ENCODE results near the gene SEMA5A.

SEMA5A gene

DNA sequence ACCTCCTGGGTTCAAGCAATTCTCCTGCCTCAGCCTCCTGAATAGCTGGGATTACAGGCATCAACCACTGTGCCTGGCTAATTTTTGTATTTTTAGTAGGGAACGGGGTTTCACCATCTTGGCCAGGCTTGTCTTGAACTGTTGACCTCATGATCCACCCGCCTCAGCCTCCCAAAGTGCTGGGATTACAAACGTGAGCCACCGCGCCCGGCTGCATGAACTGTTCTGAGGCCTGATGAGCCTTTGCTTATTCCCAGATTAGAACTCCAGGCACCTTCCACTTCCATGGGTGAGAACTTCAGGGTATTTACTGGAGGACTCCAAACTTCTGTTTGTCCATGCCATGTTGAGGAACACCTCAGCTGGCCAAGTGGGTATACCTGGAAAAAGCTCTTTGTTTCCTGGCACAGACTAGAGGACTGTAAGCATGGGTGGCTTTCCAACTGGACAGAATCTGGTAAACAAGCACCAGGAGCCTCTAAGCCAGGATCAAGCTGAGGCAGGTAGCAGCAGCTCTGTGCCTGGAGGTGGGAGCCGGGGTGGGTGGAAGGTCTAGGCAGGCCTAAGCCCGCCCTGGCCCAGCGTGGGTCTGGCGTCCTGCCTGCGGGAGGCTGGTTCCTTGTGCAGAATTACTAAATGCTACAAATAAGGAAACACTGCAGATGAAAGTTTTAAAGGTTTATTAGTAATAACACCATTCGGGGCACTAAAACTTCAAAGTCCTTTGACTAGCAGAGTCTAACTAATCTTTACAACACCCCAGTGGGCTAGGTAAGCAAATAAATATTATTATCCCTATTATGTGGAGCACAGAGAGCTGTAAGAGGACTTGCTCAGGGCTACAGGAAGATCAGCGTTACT, 78.4 kb downstream of the SEMA5A start:
- no peak for DNase-seq

DNA sequence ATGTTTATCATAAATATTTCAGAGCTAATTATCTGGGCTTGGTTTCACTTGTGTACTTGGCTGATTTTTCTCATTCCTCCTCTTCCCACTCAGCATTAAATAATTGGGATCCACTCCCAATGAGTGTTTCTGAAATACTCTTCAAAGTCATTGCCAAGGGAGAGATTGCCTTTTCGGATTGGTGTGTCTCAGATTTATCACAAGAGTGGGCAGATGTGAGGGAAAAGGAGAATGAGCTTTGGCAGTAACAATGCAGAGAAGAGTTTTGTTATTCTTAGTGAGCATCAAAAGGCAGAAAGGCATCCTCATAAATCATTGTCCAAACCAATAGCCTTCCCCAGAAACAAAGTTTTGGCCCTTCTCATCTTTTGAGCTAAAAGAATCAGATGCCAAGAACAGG, 79.2 kb downstream of the SEMA5A start:
- no peak for DNase-seq
- TF ChIP-seq GATA1 (IDR thresholded peaks at IDR 0.05; ENCODE audit: low read depth, low read length) (no peak), POLR2A (IDR thresholded peaks at IDR 0.05; ENCODE audit: low read length) (no peak)

More for the DNA sequence above, 78.4 kb downstream of the SEMA5A start:
- TF ChIP-seq POLR2A (IDR thresholded peaks at IDR 0.05; ENCODE audit: low read length): no peak
- no peak for TF ChIP-seq GATA1 (IDR thresholded peaks at IDR 0.05; ENCODE audit: low read depth, low read length)

DNA sequence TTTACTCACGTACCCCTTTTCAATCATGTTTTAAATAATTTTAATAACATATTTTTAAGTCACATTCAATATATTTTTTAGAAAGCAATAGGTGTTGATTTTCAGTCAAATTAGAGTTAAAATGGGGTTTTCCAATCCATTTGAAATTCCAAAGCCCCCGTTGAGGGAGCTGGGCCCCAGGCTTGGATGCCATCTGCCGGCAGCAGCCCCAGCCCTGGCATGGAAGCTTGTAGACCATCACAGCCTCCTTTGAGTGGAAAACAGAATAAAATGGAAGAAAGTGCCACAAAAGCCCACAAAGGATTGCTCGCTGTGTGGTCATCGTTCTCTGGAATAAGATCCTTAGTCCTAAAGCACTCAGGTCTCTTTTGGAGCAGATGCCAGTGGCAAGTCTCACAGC, 81.4 kb downstream of the SEMA5A start:
- TF ChIP-seq POLR2A (IDR thresholded peaks at IDR 0.05; ENCODE audit: low read length): no peak
- TF ChIP-seq GATA1 (IDR thresholded peaks at IDR 0.05; ENCODE audit: low read depth, low read length): no peak

DNA sequence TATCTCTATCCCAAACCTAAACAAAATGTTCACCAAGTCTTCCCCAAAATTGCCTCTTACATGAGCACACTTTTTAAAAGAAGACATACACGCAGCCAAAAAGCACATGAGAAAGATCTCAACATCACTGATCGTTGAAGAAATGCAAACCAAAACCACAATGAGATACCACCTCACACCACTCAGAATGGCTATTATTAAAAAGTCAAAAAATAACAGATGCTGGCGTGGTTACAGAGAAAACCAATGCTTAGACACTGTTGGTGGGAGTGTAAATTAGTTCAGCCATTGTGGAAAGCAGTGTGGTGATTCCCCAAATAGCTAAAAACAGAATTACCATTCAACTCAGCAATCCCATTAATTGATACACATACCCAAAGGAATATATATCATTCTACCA, 83.8 kb downstream of the SEMA5A start:
- no peak for TF ChIP-seq POLR2A (IDR thresholded peaks at IDR 0.05; ENCODE audit: low read length)
- TF ChIP-seq GATA1 (IDR thresholded peaks at IDR 0.05; ENCODE audit: low read depth, low read length): no peak
- no peak for DNase-seq

More for the DNA sequence above, 81.4 kb downstream of the SEMA5A start:
- no peak for DNase-seq

DNA sequence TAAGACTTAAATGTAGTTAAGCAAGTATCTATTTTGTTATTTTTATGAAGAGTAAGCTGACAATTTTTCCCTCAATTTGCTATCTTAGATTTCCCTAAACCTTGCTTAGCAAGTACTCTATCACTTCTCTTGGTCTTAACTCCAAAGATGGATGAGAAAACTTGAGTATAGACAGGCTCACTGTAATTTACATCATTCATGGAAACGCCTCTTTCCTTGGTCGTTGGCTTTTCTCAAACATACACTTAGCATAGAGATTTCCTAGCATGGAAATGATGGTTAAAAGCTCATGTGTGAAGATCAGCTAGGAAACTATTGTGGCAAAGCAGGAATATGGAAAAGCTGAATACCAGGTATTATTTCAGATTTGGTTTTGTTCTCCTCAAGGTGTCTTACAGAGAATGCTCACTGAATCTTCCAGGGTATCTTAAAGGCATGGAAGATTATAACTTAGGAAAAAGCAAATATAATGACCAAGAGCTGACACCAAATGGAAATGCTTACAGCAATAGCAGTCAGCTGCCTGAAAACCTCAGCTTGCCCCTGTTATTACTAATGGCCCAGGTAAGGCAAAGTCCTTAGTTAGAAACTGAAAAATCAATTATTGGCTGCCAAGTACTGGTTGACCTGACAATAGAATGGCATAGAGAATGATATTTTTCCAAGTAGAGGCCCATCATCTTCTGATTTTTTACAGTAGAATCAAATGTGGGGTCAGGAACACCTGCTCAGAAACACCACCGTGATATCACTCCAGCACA, 84.8 kb downstream of the SEMA5A start:
- DNase-seq: no peak
- no peak for TF ChIP-seq POLR2A (IDR thresholded peaks at IDR 0.05; ENCODE audit: low read length)
- TF ChIP-seq GATA1 (IDR thresholded peaks at IDR 0.05; ENCODE audit: low read depth, low read length): no peak

DNA sequence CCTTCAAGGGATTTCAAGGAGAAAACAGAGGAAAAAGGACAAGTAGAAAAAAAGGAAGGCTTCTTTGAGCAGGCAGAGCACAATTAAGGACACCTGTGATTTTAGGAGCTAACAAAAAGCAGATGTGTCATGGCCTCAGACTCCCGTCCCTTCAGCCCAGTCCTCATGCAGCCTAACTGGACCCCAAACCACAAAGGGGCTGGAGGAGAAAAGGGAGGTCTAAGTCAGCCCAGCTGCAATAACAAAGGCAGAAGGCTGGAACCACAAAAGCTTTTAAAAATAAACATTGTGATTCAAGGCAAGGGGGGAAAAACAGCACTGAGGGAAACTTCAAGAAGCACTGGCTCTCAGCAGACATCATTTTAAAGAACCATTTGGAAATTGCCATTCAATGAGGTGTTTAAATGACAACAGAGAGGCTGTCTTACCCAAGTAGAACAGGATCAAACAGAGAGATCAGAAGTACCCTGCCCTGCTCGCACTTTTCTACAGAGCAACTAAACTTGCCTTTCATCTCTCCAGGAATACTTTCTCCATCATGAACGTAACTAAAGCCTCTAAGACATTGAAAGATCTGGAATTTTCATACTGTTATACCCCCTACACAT, 89.3 kb downstream of the SEMA5A start:
- TF ChIP-seq GATA1 (IDR thresholded peaks at IDR 0.05; ENCODE audit: low read depth, low read length): no peak
- no peak for TF ChIP-seq POLR2A (IDR thresholded peaks at IDR 0.05; ENCODE audit: low read length)
- DNase-seq: no peak

DNA sequence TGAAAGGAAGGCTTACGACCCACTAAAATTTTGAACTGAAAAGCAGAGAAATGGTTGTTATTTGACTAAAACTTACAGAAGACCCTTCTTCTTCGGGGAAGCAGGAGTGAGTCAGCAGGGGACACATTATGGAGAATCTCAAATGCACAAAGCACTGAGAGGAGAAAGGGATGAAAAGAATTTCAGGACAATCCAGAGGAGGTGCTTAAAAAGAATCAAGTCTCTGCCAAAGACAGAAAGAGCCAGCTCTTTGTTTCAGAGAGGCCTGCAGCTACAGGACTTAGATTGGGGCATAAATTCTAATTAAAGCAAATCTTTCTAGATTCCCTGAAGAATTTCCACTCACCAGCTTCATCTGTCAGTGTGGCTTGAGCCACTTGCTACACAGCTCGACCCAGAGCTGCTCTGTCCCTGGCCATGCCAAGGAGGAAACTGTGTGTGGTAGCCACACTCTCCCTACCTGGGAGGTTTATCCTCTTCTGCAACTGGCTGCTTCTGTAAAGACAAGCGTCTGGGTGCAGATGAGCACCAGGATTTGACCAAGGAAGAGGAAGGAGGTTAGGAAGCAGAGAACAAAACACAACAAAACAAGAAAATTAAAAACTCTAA, 89.9 kb downstream of the SEMA5A start:
- TF ChIP-seq GATA1 (IDR thresholded peaks at IDR 0.05; ENCODE audit: low read depth, low read length) (no peak), POLR2A (IDR thresholded peaks at IDR 0.05; ENCODE audit: low read length) (no peak)

DNA sequence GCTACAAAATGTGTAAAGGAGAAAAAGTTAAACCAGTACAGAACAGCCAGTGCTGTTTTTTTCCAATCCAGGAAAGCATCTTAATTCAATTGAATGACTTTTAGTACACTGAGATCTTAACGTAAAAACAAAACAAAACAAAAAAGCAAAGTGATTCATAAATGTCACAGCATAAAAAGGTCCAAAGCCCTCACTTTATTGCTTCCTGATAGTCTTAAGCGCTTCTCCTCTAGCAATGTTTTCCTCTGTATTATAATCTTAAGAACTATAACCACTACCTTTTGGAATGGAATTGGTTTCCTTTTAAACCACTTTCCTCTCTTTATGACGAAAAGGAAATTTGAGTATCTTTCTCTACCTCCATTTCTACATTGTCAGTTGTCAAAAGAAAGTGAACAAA, 91.4 kb downstream of the SEMA5A start:
- TF ChIP-seq GATA1 (IDR thresholded peaks at IDR 0.05; ENCODE audit: low read depth, low read length) (no peak), POLR2A (IDR thresholded peaks at IDR 0.05; ENCODE audit: low read length) (no peak)
- DNase-seq: no peak

More for the DNA sequence above, 89.9 kb downstream of the SEMA5A start:
- DNase-seq: no peak

DNA sequence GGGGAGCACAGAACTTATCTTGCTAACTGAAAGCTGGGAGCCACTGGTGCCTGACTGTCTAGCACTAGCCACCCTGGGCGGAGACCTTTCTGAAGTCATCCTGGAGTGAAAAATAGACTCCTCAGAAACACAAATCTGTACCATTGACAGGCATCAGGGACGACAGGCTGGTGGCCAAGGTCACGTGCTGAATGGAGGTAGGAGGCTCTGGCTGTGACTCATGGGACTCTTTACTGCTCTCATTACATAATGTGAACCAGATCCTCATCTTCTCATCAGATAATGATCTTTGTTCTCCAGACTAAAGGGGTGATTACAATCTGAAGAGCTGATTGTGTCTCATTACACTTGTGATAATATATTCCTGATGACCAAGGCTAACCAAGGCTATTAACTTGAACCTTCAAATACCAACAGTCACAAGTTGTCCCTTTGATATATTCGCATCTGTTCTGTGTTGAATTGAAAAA, 91.8 kb downstream of the SEMA5A start:
- no peak for TF ChIP-seq GATA1 (IDR thresholded peaks at IDR 0.05; ENCODE audit: low read depth, low read length)
- no peak for TF ChIP-seq POLR2A (IDR thresholded peaks at IDR 0.05; ENCODE audit: low read length)
- no peak for DNase-seq

DNA sequence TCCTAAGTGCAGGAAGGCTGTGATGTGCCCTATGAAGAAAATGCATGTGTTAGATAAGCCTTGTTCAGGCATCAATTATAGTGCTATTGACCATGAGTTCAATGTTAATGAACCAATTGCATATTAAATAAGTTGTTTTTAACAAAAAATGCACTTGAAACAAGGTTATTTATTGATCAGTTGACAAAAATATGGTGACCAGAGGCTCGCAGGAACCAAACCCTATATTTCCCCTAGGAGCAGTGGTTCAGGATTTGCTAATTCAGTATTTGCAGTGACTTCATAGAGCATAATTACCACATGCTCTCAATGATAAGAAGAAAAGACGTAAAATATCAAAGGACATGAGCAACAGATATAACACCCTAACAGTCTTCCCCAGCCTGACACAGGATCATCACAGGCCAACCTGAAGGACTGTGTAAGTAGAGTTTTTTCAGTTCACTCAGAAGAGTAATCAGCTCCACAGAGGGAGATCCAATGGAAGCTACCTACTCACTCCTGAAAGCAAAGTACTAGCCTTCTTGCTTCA, 92.3 kb downstream of the SEMA5A start:
- DNase-seq: no peak
- no peak for TF ChIP-seq POLR2A (IDR thresholded peaks at IDR 0.05; ENCODE audit: low read length)
- no peak for TF ChIP-seq GATA1 (IDR thresholded peaks at IDR 0.05; ENCODE audit: low read depth, low read length)

DNA sequence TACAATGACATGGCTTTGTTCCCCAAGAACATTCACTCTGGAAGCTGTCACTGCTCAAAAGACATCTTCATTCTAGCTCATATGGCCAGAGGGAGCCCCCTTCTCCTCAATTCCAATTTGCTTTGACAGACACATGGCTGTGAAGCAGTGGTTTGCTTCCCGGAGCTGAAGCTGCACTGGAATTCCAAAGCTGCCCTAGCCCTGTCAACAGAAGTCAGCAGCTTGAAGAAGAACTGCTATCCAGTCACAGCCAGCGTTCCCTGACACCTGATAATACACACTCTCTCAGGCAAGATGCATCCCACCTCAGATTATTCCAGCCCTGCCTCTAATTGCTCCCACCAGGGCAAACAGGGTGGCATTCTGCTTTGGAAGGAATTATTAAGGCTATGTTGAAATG, 93.7 kb downstream of the SEMA5A start:
- DNase-seq: no peak
- TF ChIP-seq GATA1 (IDR thresholded peaks at IDR 0.05; ENCODE audit: low read depth, low read length) (no peak), POLR2A (IDR thresholded peaks at IDR 0.05; ENCODE audit: low read length) (no peak)

DNA sequence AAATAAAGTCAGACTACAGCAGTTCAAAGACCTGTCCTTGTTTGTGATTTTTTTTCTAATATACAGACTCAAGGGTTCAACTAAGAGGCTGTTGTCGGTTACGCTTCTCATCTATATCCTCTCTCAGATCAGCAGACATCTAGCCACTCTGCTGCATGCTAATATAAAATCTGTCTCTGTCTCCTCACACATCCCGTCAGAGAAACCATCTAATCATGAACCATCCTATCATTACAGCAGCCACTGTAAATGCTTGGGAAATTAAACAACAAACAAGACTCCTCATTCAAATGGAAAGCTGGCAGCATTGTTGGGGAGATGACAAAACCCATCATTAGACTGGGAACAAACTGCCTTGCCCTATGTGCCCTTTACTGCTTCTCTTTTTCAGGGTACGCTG, 94.8 kb downstream of the SEMA5A start:
- DNase-seq: no peak
- TF ChIP-seq GATA1 (IDR thresholded peaks at IDR 0.05; ENCODE audit: low read depth, low read length) (no peak), POLR2A (IDR thresholded peaks at IDR 0.05; ENCODE audit: low read length) (no peak)

DNA sequence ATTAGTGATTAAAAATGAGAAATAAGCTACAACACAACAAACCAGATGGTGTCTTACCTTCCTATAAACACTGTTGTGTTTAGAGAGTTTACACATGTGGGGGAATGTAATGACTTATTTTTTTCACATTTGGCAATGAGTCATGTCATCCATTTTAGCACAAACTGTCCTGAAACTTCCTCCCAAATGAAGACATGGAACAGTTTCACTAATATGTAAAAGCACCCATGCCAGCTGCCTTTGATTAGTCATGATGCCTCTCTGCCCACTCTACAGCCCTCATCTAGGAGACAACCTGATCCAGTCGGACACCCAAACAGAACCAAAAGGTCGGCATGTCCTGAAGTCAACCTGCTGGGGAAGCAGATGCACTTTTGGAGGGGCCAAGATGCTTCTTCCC, 98.2 kb downstream of the SEMA5A start:
- TF ChIP-seq POLR2A (IDR thresholded peaks at IDR 0.05; ENCODE audit: low read length) (no peak), GATA1 (IDR thresholded peaks at IDR 0.05; ENCODE audit: low read depth, low read length) (no peak)
- DNase-seq: no peak

Data from erythroblast (primary cell).